GM21619 (cell line): ENCODE measurements around the gene TMC1.
"Not testable (repeated sequence)": the region's sequence is repeated elsewhere in the genome, so short reads cannot be mapped to it uniquely, and the experiment has no call there.

Experiments
- ATAC-seq: cut with Tn5 transposase; IDR thresholded peaks from one replicate; pipeline ENCODE4 v1.9.1; 2021; ENCODE audit not compliant: unreplicated experiment

The TMC1 gene

GRCh38 chr9:72521416-72521815 is at the start of gene TMC1:
Gene TMC1 (plus strand): TSS chr9:72521608. CDS start chr9:72648649, 127,041 bp downstream.
- ATAC-seq: not testable (repeated sequence)

GRCh38 chr9:72473474-72474261 is 47.7 kb upstream of the TMC1 start:
- ATAC-seq: peak; percentile 87

- no peak for ATAC-seq
Observed at GRCh38 chr9:72474676-72475075, 46.7 kb upstream of the TMC1 start.

- no peak for ATAC-seq
Observed at GRCh38 chr9:72476100-72476499, 45.3 kb upstream of the TMC1 start.

- no peak for ATAC-seq
Observed at GRCh38 chr9:72476617-72477437, 44.6 kb upstream of the TMC1 start.

- ATAC-seq: no peak
Observed at GRCh38 chr9:72477930-72478518, 43.4 kb upstream of the TMC1 start.

- ATAC-seq: no peak
Observed at GRCh38 chr9:72478966-72479365, 42.4 kb upstream of the TMC1 start.

- not testable (repeated sequence) for ATAC-seq
Observed at GRCh38 chr9:72480261-72480660, 41.1 kb upstream of the TMC1 start.

- ATAC-seq: no peak
Observed at GRCh38 chr9:72480921-72481320, 40.5 kb upstream of the TMC1 start.

- no peak for ATAC-seq
Observed at GRCh38 chr9:72485821-72486593, 35.4 kb upstream of the TMC1 start.

- ATAC-seq: no peak
Observed at GRCh38 chr9:72486594-72486955, 34.8 kb upstream of the TMC1 start.

- ATAC-seq: not testable (repeated sequence)
Observed at GRCh38 chr9:72487665-72488064, 33.7 kb upstream of the TMC1 start.

GRCh38 chr9:72489986-72490385 is 31.4 kb upstream of the TMC1 start:
- ATAC-seq: no peak

GRCh38 chr9:72491242-72491641 is 30.2 kb upstream of the TMC1 start:
- no peak for ATAC-seq

- no peak for ATAC-seq
Observed at GRCh38 chr9:72494051-72494450, 27.4 kb upstream of the TMC1 start.

GRCh38 chr9:72497447-72498046 is 23.9 kb upstream of the TMC1 start:
- no peak for ATAC-seq

- ATAC-seq: no peak
Observed at GRCh38 chr9:72506615-72507014, 14.8 kb upstream of the TMC1 start.

- ATAC-seq: peak; percentile 19
Observed at GRCh38 chr9:72509053-72509452, 12.4 kb upstream of the TMC1 start.

GRCh38 chr9:72509635-72510034 is 11.8 kb upstream of the TMC1 start:
- peak; percentile 96 for ATAC-seq

- ATAC-seq: not testable (repeated sequence)
Observed at GRCh38 chr9:72521011-72521410, 397 bp upstream of the TMC1 start.
